Liver (tissue), 3 donors: ENCODE results near the gene C20orf202.

Experiments
- ATF3 ChIP-seq: IDR thresholded peaks from 2 replicates; pipeline ENCODE4 v1.6.1; 2016; ENCODE audit warnings: antibody characterized with exemption
- CTCF ChIP-seq: fragments of 150-350 bp; IDR thresholded peaks from 2 replicates; pipeline ENCODE4 v1.5.1; 2017; ENCODE audit warnings: improper control_type of control experiment, low read depth, low read length; ENCODE audit not compliant: missing input control
- JUND ChIP-seq, 2 donors: IDR thresholded peaks; 2 replicates each; pipeline ENCODE4 v1.6.1; 2016; ENCODE audit warnings: antibody characterized with exemption in 2 of 2
- RAD21 ChIP-seq, 2 donors: IDR thresholded peaks; 2 replicates each; pipeline ENCODE4 v1.6.1; 2016; ENCODE audit warnings: antibody characterized with exemption in 2 of 2, mild to moderate bottlenecking in 2 of 2
- RXRA ChIP-seq, 2 donors: IDR thresholded peaks; 2 replicates each; pipeline ENCODE4 v1.6.1; 2017 to 2018; ENCODE audit warnings: antibody characterized with exemption in 2 of 2, mild to moderate bottlenecking in 1 of 2
- SP1 ChIP-seq: IDR thresholded peaks from 2 replicates; pipeline ENCODE4 v1.6.1; 2018; ENCODE audit warnings: antibody characterized with exemption, mild to moderate bottlenecking
- TAF1 ChIP-seq: conservative IDR thresholded peaks from 2 replicates; pipeline ENCODE4 v1.6.1; 2016; ENCODE audit warnings: antibody characterized with exemption, mild to moderate bottlenecking
- YY1 ChIP-seq: IDR thresholded peaks from 2 replicates; pipeline ENCODE4 v1.6.1; 2016; ENCODE audit warnings: antibody characterized with exemption, mild to moderate bottlenecking
- ZBTB33 ChIP-seq: IDR thresholded peaks from 2 replicates; pipeline ENCODE4 v1.6.1; 2016; ENCODE audit warnings: antibody characterized with exemption
- TF ChIP-seq, protein P1 (sequence below): IDR thresholded peaks from 2 replicates; pipeline ENCODE4 v1.6.1; 2016; ENCODE audit warnings: antibody characterized with exemption, mild to moderate bottlenecking
- donor health status: healthy.
- donor health status: healthy.

DNA sequence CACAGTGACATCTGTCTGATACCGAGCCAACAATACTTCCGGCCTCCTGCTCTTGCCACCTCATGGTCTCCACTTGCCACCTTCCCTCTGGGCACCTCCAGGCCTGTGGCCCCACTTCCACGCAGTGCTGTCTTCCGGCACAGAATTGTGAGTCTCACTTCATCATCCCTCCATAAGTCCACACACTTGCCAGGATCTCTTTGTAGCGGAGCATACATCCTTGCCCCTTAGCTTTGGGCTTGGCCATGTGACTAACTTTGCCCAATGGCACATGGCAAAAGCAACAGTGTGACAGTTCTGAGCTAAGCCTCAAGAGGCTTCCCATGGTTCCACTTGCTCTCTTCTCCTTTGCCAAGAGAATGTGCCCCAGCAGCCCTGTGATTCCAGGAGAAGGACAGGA is 4.5 kb upstream of the C20orf202 start:
- no peak for TF ChIP-seq JUND (IDR thresholded peaks at IDR 0.05)
- TF ChIP-seq CTCF = no peak
- TF ChIP-seq YY1 = no peak
- TF ChIP-seq ATF3 = no peak
- no peak for TF ChIP-seq SP1
- TF ChIP-seq, protein P1, sequence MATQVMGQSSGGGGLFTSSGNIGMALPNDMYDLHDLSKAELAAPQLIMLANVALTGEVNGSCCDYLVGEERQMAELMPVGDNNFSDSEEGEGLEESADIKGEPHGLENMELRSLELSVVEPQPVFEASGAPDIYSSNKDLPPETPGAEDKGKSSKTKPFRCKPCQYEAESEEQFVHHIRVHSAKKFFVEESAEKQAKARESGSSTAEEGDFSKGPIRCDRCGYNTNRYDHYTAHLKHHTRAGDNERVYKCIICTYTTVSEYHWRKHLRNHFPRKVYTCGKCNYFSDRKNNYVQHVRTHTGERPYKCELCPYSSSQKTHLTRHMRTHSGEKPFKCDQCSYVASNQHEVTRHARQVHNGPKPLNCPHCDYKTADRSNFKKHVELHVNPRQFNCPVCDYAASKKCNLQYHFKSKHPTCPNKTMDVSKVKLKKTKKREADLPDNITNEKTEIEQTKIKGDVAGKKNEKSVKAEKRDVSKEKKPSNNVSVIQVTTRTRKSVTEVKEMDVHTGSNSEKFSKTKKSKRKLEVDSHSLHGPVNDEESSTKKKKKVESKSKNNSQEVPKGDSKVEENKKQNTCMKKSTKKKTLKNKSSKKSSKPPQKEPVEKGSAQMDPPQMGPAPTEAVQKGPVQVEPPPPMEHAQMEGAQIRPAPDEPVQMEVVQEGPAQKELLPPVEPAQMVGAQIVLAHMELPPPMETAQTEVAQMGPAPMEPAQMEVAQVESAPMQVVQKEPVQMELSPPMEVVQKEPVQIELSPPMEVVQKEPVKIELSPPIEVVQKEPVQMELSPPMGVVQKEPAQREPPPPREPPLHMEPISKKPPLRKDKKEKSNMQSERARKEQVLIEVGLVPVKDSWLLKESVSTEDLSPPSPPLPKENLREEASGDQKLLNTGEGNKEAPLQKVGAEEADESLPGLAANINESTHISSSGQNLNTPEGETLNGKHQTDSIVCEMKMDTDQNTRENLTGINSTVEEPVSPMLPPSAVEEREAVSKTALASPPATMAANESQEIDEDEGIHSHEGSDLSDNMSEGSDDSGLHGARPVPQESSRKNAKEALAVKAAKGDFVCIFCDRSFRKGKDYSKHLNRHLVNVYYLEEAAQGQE = no peak
- TF ChIP-seq TAF1 = no peak
- TF ChIP-seq RXRA (IDR thresholded peaks at IDR 0.05) = no peak
- TF ChIP-seq ZBTB33 = no peak
- TF ChIP-seq RAD21 (IDR thresholded peaks at IDR 0.05) = no peak
